Activated CD8-positive, alpha-beta T cell treated with anti-CD3 and anti-CD28 coated beads for 36 hours (primary cell): ENCODE data around the gene ARPC1B. TPM values are rescaled to one million over a fixed set of nuclear protein-coding genes. Genes with fewer than 3 reads are reported as not detected.
"Not testable (repeated sequence)": the region's sequence is repeated elsewhere in the genome, so short reads cannot be mapped to it uniquely, and the experiment has no call there.

Source experiments
- ATAC-seq: fragments of 200-7000 bp; cut with Tn5 transposase; one replicate; pipeline ENCODE4 v1.10.0; 2021; ENCODE audit warnings: mild to moderate bottlenecking, moderate library complexity
- CTCF ChIA-PET: fragments of 350-600 bp; sonication (Branson Sonifier 250); formaldehyde crosslinking; loops from one replicate; lab custom pipeline; 2021; ENCODE audit warnings: antibody characterized with exemption; lab: Charles Lee
- POLR2A ChIA-PET: fragments of 350-600 bp; sonication (Branson Sonifier 250); formaldehyde crosslinking; loops from one replicate; lab custom pipeline; 2021; ENCODE audit warnings: antibody characterized with exemption; lab: Charles Lee
- DNase-seq: peaks from one replicate; pipeline ENCODE4 v3.0.0-alpha.2; 2020
- H3K27ac Mint-ChIP-seq: one replicate; pipeline ENCODE4 v1.8.0; 2021; ENCODE audit warnings: mild to moderate bottlenecking, mixed read lengths
- H3K27me3 Mint-ChIP-seq: one replicate; pipeline ENCODE4 v1.8.0; 2021; ENCODE audit warnings: mixed read lengths
- H3K36me3 Mint-ChIP-seq: one replicate; pipeline ENCODE4 v1.8.0; 2021; ENCODE audit warnings: low read depth, mixed read lengths
- H3K4me1 Mint-ChIP-seq: one replicate; pipeline ENCODE4 v1.8.0; 2021; ENCODE audit warnings: low read depth, mixed read lengths
- H3K4me3 Mint-ChIP-seq: one replicate; pipeline ENCODE4 v1.8.0; 2021; ENCODE audit warnings: mild to moderate bottlenecking, moderate library complexity, mixed read lengths
- H3K9me3 Mint-ChIP-seq: one replicate; pipeline ENCODE4 v1.8.0; 2021; ENCODE audit warnings: mixed read lengths
- intact Hi-C: fragments of 100-400 bp; cut with micrococcal nuclease; formaldehyde crosslinking; loops from one replicate; pipeline ENCODE4 v1.10.0; 2022
- total RNA-seq, 2 experiments: library from RNA; stranded (reverse); gene quantifications; one replicate each; pipeline ENCODE4 v1.2.3, GENCODE V29; 2021
- TF ChIP-seq, protein P1 (sequence below): fragments of 200-600 bp; IDR thresholded peaks from one replicate; pipeline ENCODE4 v1.8.0; 2022; ENCODE audit warnings: antibody characterized with exemption, mild to moderate bottlenecking

The ARPC1B gene
- total RNA-seq, 2 experiments from 2014 or later = 304 to 307 TPM

DNA sequence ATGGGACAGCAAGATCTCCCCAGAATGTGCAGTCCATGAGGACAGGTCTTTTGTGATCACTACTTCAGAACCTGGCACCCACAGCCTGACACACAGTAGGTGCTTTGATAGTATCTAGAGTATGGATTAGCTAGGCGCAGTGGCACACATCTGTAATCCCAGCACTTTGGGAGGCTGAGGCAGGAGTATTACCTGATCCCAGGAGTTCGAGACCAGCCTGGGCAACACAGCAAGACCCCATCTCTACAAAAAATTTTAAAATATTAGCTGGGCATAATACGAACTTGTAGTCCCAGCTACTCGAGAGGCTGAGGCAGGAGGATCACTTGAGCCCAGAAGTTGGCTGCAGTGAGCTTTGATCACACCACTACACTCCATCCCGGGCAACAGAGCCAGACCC lies 22.3 kb upstream of the ARPC1B start:
- Mint-ChIP-seq H3K36me3 (peaks cover 35% of the 10 kb centered on the region), H3K4me1 (no peaks in the 10 kb centered on the region), H3K27me3 (no peaks in the 10 kb centered on the region), H3K9me3 (no peaks in the 10 kb centered on the region), H3K4me3 (no peak overlapping the region), H3K27ac (no peak overlapping the region)
- intact Hi-C loops = no loop called here
- ChIA-PET POLR2A (interaction anchor here (1.0 kb wide), 1 partner anchor 86 kb away, joined by 3 read pairs; no protein-coding TSS in a partner anchor), CTCF (no interaction called here)
- TF ChIP-seq, protein P1, sequence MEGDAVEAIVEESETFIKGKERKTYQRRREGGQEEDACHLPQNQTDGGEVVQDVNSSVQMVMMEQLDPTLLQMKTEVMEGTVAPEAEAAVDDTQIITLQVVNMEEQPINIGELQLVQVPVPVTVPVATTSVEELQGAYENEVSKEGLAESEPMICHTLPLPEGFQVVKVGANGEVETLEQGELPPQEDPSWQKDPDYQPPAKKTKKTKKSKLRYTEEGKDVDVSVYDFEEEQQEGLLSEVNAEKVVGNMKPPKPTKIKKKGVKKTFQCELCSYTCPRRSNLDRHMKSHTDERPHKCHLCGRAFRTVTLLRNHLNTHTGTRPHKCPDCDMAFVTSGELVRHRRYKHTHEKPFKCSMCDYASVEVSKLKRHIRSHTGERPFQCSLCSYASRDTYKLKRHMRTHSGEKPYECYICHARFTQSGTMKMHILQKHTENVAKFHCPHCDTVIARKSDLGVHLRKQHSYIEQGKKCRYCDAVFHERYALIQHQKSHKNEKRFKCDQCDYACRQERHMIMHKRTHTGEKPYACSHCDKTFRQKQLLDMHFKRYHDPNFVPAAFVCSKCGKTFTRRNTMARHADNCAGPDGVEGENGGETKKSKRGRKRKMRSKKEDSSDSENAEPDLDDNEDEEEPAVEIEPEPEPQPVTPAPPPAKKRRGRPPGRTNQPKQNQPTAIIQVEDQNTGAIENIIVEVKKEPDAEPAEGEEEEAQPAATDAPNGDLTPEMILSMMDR = no peak
- no peak for ATAC-seq
- DNase-seq = no peak

DNA sequence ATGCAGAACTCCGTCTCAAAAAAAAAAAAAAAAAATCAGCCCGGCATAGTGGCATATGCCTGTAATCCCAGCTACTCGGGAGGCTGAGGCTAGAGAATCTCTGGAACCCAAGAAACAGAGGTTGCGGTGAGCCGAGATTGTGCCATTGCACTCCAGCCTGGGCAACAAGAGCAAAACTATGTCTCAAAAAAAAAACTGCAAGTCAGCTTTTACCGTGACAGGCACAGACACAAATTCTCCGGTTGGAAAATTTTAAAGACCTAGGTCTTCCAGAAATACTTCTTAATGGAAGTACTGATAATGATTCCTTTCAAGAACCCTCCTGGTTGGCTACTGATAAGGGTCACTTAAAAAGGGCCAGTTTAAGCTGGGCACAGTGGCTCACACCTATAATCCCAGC lies 19.4 kb upstream of the ARPC1B start:
- DNase-seq = no peak
- Mint-ChIP-seq H3K9me3 (no peaks in the 10 kb centered on the region), H3K27me3 (no peaks in the 10 kb centered on the region), H3K4me1 (no peaks in the 10 kb centered on the region), H3K36me3 (peaks cover 37% of the 10 kb centered on the region), H3K27ac (no peak overlapping the region), H3K4me3 (no peak overlapping the region)
- intact Hi-C loops = no loop called here
- TF ChIP-seq, protein P1 = no peak
- no peak for ATAC-seq
- ChIA-PET POLR2A (no interaction called here), CTCF (no interaction called here)

DNA sequence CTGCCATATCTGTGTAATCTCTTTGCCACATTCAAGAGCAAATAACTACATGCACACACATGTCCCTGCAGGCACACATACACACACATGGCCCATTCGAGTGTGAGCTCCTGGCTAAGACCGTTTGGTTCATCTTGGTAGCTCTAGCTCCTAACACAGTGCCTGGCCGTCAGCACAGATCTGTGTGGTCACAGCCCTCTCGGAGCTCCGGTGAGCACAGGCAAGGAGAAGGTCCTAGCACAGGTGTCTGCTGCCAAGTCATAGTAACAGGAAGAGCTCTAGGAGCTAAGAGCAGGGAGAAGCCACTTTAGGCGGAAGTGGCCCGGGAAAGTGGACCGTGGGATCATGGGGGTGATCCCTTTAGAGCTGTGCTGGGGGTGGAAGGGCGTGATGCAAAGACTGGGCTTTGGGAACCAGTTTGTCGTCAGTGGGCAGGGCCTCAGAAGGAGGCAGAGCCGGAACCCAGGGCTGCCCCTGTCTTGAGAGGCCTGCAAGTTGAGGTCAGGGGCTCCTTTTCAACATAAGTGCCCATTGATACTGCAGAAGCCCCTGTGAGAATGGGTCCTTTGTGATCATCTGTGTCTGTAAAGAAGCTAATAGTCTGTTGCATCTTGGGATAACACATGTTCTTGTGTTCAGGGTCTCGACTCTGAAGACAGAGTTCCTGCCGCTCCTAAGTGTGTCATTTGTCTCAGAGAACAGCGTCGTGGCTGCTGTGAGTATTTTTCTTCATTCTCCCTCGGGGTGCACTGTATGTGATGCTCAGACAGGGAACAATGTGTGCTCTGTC lies 16.6 kb upstream of the ARPC1B start:
- Mint-ChIP-seq H3K36me3 (peaks cover 32% of the 10 kb centered on the region), H3K4me1 (peaks cover 3% of the 10 kb centered on the region), H3K4me3 (no peak overlapping the region), H3K27ac (no peak overlapping the region), H3K27me3 (no peaks in the 10 kb centered on the region), H3K9me3 (no peaks in the 10 kb centered on the region)
- CTCF ChIA-PET = interaction anchor here (0.6 to 0.7 kb wide), 2 partner anchors 32 to 180 kb away, joined by 3 to 4 read pairs; no protein-coding TSS in a partner anchor
- intact Hi-C loops = no loop called here
- no peak for DNase-seq
- TF ChIP-seq, protein P1 = no peak
- ATAC-seq = no peak
- POLR2A ChIA-PET = interaction anchor here (0.8 kb wide), 1 partner anchor 43 kb away, joined by 3 read pairs; no protein-coding TSS in a partner anchor

DNA sequence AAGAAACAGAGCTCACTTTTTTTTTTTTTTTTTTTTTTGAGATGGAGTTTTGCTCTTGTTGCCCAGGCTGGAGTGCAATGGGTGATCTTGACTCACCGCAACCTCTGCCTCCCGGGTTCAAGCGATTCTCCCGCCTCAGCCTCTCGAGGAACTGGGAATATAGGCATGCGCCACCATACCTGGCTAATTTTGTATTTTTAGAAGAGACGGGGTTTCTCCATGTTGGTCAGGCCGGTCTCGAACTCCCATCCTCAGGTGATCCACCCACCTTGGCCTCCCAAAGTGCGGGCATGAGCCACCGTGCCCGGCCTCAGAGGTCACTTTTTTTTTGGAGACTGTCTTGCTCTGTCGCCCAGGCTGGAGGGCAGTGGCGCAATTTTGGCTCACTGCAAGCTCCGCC lies 16.0 kb upstream of the ARPC1B start:
- H3K27ac Mint-ChIP-seq, ATAC-seq, H3K4me1 Mint-ChIP-seq, DNase-seq, POLR2A ChIA-PET, H3K4me3 Mint-ChIP-seq, H3K9me3 Mint-ChIP-seq, H3K27me3 Mint-ChIP-seq, intact Hi-C loops: not testable (repeated sequence)
- CTCF ChIA-PET = interaction anchor here (0.6 to 0.7 kb wide), 2 partner anchors 32 to 179 kb away, joined by 3 to 4 read pairs; no protein-coding TSS in a partner anchor
- peaks cover 36% of the 10 kb centered on the region for H3K36me3 Mint-ChIP-seq

DNA sequence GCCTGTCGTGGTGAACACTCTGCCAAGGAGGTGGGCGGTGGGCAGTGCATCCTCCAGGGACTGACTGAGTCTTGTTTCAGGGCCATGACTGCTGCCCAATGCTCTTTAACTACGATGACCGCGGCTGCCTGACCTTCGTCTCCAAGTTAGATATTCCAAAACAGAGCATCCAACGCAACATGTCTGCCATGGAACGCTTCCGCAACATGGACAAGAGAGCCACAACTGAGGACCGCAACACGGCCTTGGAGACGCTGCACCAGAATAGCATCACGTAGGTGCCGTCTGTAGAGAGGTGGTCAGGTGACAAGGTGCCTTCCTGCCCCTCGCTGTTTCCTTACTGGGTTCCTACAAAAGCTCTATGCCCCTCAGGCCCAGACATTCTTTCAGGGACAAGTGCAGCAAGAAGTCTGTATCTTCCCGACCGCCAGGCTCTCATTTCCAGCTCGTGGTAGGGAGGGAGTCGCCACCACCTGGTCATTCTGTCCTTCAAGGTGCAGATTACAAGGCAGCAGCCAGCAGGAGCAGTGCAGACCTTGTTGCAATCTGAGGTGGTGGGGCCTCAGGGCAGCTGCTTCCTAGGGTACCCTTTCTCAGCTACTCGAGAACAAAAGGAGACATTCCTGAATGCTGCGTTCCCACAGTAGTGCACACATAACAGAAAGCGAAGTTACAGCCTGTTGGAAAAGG lies 14.9 kb upstream of the ARPC1B start:
- ChIA-PET CTCF (no interaction called here), POLR2A (interaction anchor here (0.8 to 1.1 kb wide), 2 partner anchors 13 to 32 kb away, joined by 3 read pairs; no protein-coding TSS in a partner anchor)
- Mint-ChIP-seq H3K4me1 (peaks cover 3% of the 10 kb centered on the region), H3K36me3 (peaks cover 33% of the 10 kb centered on the region), H3K9me3 (no peaks in the 10 kb centered on the region), H3K27ac (no peak overlapping the region), H3K27me3 (no peaks in the 10 kb centered on the region), H3K4me3 (no peak overlapping the region)
- DNase-seq (no peak), ATAC-seq (no peak)
- intact Hi-C loops = no loop called here
- TF ChIP-seq, protein P1 = no peak
